GM23338 (cell line): ENCODE results near the gene TMEM147. TPM values are rescaled to one million over a fixed set of nuclear protein-coding genes. Genes with fewer than 3 reads are reported as not detected.

Source experiments
- ATAC-seq: fragments of 200-7000 bp; cut with Tn5 transposase; 3 replicates; pipeline ENCODE4 v1.9.1; 2020
- DNase-seq: peaks from one replicate; pipeline ENCODE4 v3.0.0-alpha.2; 2015; ENCODE audit warnings: low spot score
- H2AFZ ChIP-seq: fragments of 200-600 bp; sonication (generic); 2 replicates; pipeline ENCODE4 v1.8.0; 2016; ENCODE audit warnings: antibody characterized with exemption, mild to moderate bottlenecking, moderate library complexity
- H3F3A ChIP-seq: fragments of 200-600 bp; sonication (generic); replicated peaks from 2 replicates; pipeline ENCODE4 v1.8.0; 2017; ENCODE audit warnings: antibody characterized with exemption, mixed run types, low read depth
- H3K27ac ChIP-seq: fragments of 200-600 bp; sonication (generic); 2 replicates; pipeline ENCODE4 v1.6.1; 2016; ENCODE audit warnings: low read depth
- H3K27me3 ChIP-seq: fragments of 200-600 bp; sonication (generic); 2 replicates; pipeline ENCODE4 v1.8.0; 2016; ENCODE audit warnings: mild to moderate bottlenecking, mixed run types, moderate library complexity; ENCODE audit not compliant: insufficient read depth
- H3K36me3 ChIP-seq: fragments of 200-600 bp; sonication (generic); 2 replicates; pipeline ENCODE4 v1.8.0; 2016; ENCODE audit warnings: mild to moderate bottlenecking; ENCODE audit not compliant: insufficient read depth
- H3K4me1 ChIP-seq: fragments of 200-600 bp; sonication (generic); 2 replicates; pipeline ENCODE4 v1.8.0; 2016; ENCODE audit warnings: mild to moderate bottlenecking, moderate library complexity; ENCODE audit not compliant: insufficient read depth
- H3K4me2 ChIP-seq: fragments of 200-600 bp; sonication (generic); 2 replicates; pipeline ENCODE4 v1.7.1; 2017; ENCODE audit warnings: mixed run types
- H3K4me3 ChIP-seq: fragments of 200-600 bp; sonication (generic); 2 replicates; pipeline ENCODE4 v1.6.1; 2016; ENCODE audit warnings: mixed run types
- H3K79me2 ChIP-seq: fragments of 200-600 bp; sonication (generic); replicated peaks from 2 replicates; pipeline ENCODE4 v1.8.0; 2017; ENCODE audit warnings: mild to moderate bottlenecking; ENCODE audit not compliant: insufficient read depth
- H3K9me2 ChIP-seq: fragments of 200-600 bp; sonication (generic); 2 replicates; pipeline ENCODE4 v1.8.0; 2017; ENCODE audit not compliant: insufficient read depth
- H4K20me1 ChIP-seq: fragments of 200-600 bp; sonication (generic); replicated peaks from 2 replicates; pipeline ENCODE4 v1.8.0; 2017; ENCODE audit warnings: mild to moderate bottlenecking; ENCODE audit not compliant: insufficient read depth
- H3K27ac Mint-ChIP-seq: 2 replicates; pipeline ENCODE4 v1.8.0; 2020; ENCODE audit warnings: inconsistent platforms, mild to moderate bottlenecking, moderate library complexity, mixed read lengths
- H3K27me3 Mint-ChIP-seq: 3 replicates; pipeline ENCODE4 v1.8.0; 2022; ENCODE audit warnings: low read depth, mild to moderate bottlenecking, moderate library complexity, mixed read lengths, inconsistent platforms; ENCODE audit not compliant: insufficient read depth, poor library complexity
- H3K36me3 Mint-ChIP-seq: 3 replicates; pipeline ENCODE4 v1.8.0; 2021; ENCODE audit warnings: low read depth, mild to moderate bottlenecking, inconsistent platforms, moderate library complexity, mixed read lengths
- H3K4me1 Mint-ChIP-seq: 3 replicates; pipeline ENCODE4 v1.8.0; 2020; ENCODE audit warnings: mild to moderate bottlenecking, inconsistent platforms, mixed read lengths
- H3K4me3 Mint-ChIP-seq: 3 replicates; pipeline ENCODE4 v1.8.0; 2021; ENCODE audit warnings: moderate library complexity, mild to moderate bottlenecking, inconsistent platforms, mixed read lengths
- H3K9me3 Mint-ChIP-seq: 3 replicates; pipeline ENCODE4 v1.8.0; 2020; ENCODE audit warnings: moderate library complexity, mild to moderate bottlenecking, inconsistent platforms, mixed read lengths
- EZH2phosphoT487 ChIP-seq: fragments of 200-600 bp; sonication (generic); IDR thresholded peaks from one replicate; pipeline ENCODE4 v1.8.1; 2018; ENCODE audit warnings: antibody characterized with exemption; ENCODE audit not compliant: unreplicated experiment
- STAT1 ChIP-seq: IDR thresholded peaks from one replicate; pipeline ENCODE4 v1.6.1; 2016; ENCODE audit warnings: antibody characterized with exemption; ENCODE audit not compliant: unreplicated experiment
- ZNF114 ChIP-seq: fragments of 250-450 bp; sonication (Bioruptor Pico); IDR thresholded peaks from 2 replicates; pipeline ENCODE4 v1.5.0; 2020; ENCODE audit warnings: mild to moderate bottlenecking, moderate library complexity
- ZNF331 ChIP-seq: fragments of 250-450 bp; sonication (Bioruptor Pico); IDR thresholded peaks from 2 replicates; pipeline ENCODE4 v1.5.0; 2020; ENCODE audit warnings: low read depth, mild to moderate bottlenecking, moderate library complexity
- ZNF462 ChIP-seq: fragments of 250-450 bp; sonication (Bioruptor Pico); IDR thresholded peaks from 2 replicates; pipeline ENCODE4 v1.5.0; 2020; ENCODE audit warnings: mild to moderate bottlenecking, moderate library complexity
- polyA plus RNA-seq: library from polyadenylated mRNA; unstranded; fragments of >200 nt; fragmentation: Nextera tagmentation; extraction: Ambion mirVana; gene quantifications from 2 replicates; pipeline ENCODE4 v1.2.1, GENCODE V29; 2016
- total RNA-seq: library from RNA; depleted of rRNA; stranded (reverse); fragments of >200 nt; shearing (Covaris generic); gene quantifications from 2 replicates; pipeline ENCODE4 v1.2.3, GENCODE V29; 2014
- TF ChIP-seq, protein P1 (sequence below): IDR thresholded peaks from 2 replicates; pipeline ENCODE4 v1.6.1; 2016; ENCODE audit warnings: antibody characterized with exemption

The TMEM147 gene
- total and polyA plus RNA-seq, 2 experiments from 2014 or later: 164 to 272 TPM

GRCh38 chr19:35551091-35551810 is 5.8 kb downstream of the TMEM147 start (continued):
- no peak for TF ChIP-seq ZNF462 (CRISPR knock-in tag)

DNA sequence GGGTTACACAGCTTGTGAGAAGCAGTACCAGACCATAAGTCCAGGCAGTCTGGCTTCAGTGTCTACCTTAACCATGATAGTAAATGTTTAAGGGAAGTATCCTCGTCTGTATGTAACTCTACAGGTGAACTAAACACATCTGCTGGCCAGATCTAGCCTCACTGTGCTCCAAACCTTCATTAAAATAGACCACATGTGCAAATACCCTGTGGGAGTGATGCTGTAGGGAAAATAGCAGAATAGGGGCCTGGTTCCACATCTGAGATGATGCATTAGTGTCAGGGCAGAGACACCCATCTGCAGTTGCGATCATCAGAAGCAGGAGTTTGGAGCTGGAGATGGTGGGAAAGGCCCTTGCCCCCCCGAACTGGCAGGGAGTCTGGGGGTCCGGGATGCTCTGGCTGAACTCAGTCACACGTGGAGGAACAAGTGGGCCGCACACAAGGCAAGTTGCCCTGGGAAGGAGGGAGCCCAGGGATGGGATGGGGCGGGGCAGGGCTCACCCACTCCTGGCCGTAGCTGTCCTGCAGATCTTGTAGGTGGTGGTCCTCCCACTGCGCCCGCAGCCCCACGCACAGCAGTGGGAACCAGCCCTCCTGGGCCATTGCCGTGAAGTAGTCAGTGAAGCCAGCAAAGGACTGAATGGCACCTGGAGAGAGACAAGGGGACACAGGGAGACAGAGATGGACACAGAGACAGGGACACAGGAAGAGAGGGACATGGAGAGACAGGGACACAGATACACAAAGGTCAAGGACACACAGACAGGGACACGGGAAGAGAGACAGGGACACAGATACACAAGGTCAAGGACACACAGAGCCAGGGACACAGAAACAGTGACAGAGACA is 7.3 kb downstream of the TMEM147 start:
- peaks cover 17% of the 10 kb centered on the region for H3K36me3 Mint-ChIP-seq
- H4K20me1 ChIP-seq: peaks cover 9% of the 10 kb centered on the region
- H3K4me3 Mint-ChIP-seq: no peak overlapping the region; the same call in 2 of the 3 replicates
- DNase-seq: no peak
- peaks cover 19% of the 10 kb centered on the region; the same call in 1 of the 2 replicates for H3F3A ChIP-seq
- H3K27me3 Mint-ChIP-seq: peaks cover 16% of the 10 kb centered on the region
- H3K4me1 Mint-ChIP-seq: peaks cover 20% of the 10 kb centered on the region
- no peak overlapping the region for H3K4me3 ChIP-seq
- no peaks in the 10 kb centered on the region for H3K27me3 ChIP-seq
- H3K4me1 ChIP-seq: peaks cover 4% of the 10 kb centered on the region; the same call in 1 of the 2 replicates
- ATAC-seq: no peak
- TF ChIP-seq ZNF331 (CRISPR knock-in tag): no peak
- no peak for TF ChIP-seq STAT1
- TF ChIP-seq, protein P1, sequence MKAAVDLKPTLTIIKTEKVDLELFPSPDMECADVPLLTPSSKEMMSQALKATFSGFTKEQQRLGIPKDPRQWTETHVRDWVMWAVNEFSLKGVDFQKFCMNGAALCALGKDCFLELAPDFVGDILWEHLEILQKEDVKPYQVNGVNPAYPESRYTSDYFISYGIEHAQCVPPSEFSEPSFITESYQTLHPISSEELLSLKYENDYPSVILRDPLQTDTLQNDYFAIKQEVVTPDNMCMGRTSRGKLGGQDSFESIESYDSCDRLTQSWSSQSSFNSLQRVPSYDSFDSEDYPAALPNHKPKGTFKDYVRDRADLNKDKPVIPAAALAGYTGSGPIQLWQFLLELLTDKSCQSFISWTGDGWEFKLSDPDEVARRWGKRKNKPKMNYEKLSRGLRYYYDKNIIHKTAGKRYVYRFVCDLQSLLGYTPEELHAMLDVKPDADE: no peak
- TF ChIP-seq EZH2phosphoT487: no peak
- TF ChIP-seq ZNF114 (CRISPR knock-in tag): no peak
- no peak overlapping the region for H3K27ac ChIP-seq
- H3K9me2 ChIP-seq: no peaks in the 10 kb centered on the region
- H3K4me2 ChIP-seq: no peak overlapping the region
- H3K79me2 ChIP-seq: no peaks in the 10 kb centered on the region
- H3K27ac Mint-ChIP-seq: no peak overlapping the region
- H2AFZ ChIP-seq: no peak overlapping the region
- no peaks in the 10 kb centered on the region for H3K36me3 ChIP-seq
- H3K9me3 Mint-ChIP-seq: no peaks in the 10 kb centered on the region; the same call in none of the 3 replicates
